Measurements from ENCODE around the gene PMS1.
"Not testable (repeated sequence)": the region's sequence is repeated elsewhere in the genome, so short reads cannot be mapped to it uniquely, and the experiment has no call there.

PMS1 gene

GRCh38 chr2:189783927-189784867 is at the start of gene PMS1, which contains the start of gene ORMDL1:
Gene PMS1 (plus strand): TSS chr2:189784450. CDS start chr2:189791810, 7,360 bp downstream.
Gene ORMDL1 (minus strand): TSS chr2:189784339. CDS start chr2:189782595, 1,744 bp downstream.
- peak; percentile 95 for DNase-seq

- peak; percentile 49 for DNase-seq
These were observed 33.1 kb upstream of the PMS1 start for GRCh38 chr2:189751080-189751658.

- no peak for DNase-seq
These were observed 27.8 kb upstream of the PMS1 start for GRCh38 chr2:189756311-189756952.

DNA sequence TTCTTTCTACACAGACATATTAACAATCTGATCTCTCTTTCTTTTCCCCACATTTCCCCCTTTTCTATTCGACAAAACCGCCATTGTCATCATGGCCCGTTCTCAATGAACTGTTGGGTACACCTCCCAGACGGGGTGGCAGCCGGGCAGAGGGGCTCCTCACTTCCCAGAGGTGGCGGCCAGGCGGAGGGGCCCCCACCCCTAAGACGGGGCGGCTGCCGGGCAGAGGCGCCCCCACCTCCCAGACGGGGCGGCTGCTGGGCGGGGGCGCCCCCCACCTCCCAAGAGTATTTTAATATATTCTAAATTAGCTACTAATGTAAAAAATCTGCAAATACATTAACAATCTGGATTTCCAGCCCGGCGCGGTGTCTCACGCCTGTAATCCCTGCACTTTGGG is 24.1 kb upstream of the PMS1 start:
- DNase-seq: not testable (repeated sequence)

DNA sequence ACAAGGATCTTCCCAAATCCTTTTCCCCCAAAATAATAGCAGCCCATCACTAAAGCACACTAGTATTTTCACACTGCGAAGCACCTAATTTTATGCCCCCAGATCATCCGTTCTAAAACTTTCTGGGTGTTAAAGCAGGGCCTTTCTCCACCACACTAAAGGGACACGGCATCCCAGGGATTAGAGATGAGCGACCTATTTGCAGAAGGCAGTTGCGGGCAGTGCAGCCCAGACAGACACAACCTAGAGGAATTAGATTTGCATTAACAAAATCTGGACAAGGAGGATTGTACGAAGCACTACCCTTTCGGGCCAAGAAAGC is 22.1 kb upstream of the PMS1 start:
- no peak for DNase-seq

DNA sequence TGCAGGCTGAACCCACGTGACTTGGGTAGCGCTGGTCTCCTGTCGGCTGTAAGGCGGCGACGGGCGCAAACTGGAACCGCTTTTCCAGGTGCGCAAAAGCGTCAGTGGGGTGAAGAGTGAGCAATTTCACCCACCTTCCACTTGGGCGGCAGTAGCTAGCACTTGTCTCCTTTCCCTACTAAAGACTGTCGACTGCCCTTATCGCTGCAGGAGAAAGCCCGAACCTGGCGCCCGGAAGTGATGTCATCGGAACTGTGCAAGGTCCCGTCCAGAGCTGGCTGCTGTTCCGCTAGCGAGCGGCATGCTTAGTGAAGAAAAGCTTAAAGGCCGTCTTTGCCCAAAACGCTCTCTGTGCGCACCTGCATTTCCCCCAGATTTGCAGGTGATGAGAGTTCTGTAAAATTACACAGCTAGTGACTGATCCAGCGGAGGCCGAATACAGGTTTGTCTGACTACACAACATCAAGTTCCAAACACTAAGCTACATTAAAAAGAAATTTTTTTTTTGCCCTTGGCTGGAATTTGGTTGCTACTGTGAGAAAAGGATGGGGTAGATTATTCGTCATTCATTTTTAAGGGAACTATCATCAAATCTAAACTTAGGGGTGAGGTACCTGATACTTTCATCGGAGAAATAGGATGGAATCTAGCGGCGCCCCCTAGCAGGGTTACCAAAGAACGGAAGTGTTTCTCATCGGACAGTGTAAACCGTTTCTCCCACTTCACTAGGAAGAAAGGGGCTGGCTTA is 21.5 kb upstream of the PMS1 start, which contains the start of gene OSGEPL1:
OSGEPL1 (minus strand) TSS at position 242 of the 748 bp plus-strand sequence. CDS start 1,152 bp downstream, outside the sequence.
- DNase-seq: peak; percentile 96

DNA sequence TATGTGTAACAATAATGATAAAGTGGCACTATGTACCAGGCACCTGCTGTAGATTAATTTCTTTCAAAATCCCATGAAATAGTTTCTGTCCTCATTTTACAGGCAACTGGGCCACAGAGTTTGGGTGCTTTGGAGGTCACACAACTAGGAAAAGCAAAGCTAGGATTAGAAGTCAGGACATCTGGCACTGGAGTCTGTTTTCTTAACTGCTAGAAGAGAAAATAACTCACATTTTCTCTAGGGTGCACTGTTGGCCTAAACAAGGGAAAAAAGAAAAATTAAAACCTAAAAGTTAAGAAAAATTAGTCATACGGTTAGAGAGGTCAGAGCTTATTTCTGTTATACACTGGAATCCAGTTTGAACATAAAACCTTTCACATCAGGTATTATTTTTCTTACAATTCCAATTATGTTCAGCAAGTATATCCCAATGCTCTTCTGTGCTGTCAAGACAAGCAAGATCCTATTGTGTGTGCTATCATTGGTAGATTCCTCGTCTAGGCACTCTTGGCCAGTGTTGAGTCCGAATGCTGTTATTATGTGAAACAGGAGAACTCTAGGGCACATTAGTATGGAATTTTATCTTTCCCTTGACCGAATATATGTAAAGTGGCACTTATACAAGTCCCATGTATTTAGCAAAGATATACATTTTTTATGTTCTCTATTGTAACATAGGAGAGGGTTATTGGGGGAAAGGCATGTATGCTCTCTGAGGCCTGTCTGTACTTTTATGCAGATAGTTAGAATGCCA is 20.2 kb upstream of the PMS1 start:
- no peak for DNase-seq

GRCh38 chr2:189770590-189771322 is 13.5 kb upstream of the PMS1 start:
- DNase-seq: no peak

DNA sequence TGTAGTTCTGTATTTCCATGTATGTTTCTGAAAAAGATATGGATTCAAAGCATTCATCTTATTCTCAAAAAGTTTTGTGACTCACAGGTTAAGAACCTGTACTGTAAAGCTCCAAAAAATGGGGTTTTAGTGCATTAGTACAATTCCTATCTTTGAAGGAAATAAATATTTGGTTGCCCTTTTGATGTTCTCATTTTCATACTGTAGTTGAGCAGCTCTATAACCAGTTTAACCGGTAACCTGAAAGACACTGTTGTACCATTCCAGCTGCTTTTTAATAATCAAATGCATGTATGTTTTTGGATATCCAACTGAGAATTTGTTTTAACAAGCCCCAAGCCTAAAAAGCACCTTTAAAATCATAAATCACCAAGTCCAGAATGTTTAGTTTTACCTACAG is 12.0 kb upstream of the PMS1 start:
- DNase-seq: no peak

GRCh38 chr2:189782221-189782671 is 2.0 kb upstream of the PMS1 start:
- DNase-seq: peak; percentile 39

- DNase-seq: no peak
These were observed 761 bp upstream of the PMS1 start for GRCh38 chr2:189783451-189783926.

DNA sequence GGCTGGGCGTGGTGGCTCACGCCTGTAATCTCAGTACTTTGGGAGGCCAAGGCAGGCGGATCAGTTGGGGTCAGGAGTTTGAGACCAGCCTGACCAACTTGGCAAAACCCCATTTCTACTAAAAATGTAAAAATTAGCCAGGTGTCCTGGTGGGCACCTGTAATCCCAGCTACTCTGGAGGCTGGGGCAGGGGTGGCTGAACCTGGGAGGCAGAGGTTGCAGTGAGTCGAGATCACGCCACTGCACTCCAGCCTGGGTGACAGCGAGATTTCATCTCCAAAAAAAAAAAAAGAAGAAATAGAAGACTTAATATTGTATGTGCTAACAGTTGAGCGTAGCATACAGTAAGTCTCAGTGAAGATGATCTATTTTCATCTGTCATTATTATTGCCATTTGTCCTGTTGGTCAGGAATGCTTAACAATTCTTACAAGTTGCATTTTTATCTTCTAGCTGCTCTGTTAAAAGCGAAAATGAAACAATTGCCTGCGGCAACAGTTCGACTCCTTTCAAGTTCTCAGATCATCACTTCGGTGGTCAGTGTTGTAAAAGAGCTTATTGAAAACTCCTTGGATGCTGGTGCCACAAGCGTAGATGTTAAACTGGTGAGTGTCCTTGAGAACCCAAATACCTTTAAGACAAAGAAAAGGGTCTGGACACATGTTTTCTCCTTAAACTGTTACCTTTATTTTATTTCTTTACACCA is 7.2 kb downstream of the PMS1 start:
- DNase-seq: no peak

- no peak for DNase-seq
These were observed 10.1 kb downstream of the PMS1 start for GRCh38 chr2:189794310-189794709.

DNA sequence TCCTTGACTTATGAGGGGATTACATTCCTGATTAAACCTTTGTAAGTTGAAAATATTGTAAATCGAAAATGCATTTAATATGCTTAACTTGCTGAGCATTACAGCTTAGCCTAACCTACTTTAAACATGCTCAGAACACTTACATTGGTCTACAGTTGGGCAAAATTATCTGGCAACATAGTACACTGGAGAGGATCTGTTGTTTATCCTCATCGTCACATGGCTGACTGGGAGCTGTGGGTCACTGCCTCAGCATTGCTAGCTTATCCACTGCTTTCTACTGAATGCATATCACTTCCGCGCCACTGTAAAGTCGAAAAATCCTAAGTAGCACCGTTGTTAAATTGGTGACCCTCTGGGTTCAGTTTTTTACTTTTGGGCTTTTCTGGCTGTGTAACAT is 13.7 kb downstream of the PMS1 start:
- no peak for DNase-seq

DNA sequence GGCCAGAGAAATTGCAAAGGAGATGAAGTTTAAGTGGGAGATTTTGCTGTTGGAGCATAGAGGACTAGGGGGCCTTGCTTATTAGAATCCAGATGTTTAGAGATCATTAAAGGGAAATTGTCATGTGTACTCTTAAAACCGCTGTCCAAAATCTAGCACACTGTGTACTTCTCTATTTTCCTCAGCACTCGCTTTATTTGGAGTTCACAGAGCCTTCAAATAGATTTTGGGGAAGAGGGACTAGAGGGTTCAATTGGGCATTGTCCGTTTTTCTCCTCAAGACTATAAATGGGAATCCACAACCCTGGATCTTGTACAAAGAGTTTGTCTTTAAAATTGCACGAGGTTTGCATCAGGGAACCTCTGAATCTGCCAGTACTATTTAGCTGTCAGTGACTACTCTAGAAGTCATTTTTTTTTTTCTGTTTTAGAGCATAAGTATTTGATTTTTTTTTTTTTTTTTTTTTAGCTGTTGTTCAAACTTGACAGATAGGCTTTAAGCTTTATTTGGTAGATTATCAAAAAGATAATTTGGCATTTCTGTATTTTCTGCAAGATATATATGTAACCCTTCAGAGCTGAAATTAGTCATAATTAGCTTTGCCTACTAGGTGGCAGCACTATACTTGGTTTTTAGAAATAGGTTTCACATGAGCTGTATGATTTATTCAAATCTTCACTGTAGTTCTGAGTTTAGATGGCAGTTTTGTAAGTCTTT is 14.2 kb downstream of the PMS1 start:
- no peak for DNase-seq

DNA sequence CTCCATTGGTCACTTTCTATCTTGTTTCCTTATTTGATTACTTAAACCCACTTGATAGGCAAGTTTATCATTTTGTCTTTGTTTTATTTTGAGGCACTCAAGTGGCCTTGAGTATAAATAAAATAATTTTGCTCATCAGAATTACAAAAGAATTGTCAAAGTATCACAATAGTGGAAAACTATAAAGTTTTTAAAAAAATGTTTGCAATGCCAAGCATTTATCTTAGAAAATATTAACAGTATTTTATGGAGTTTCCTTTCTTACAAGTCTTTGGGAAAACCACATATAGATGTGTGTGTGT is 14.7 kb downstream of the PMS1 start:
- no peak for DNase-seq

- DNase-seq: no peak
These were observed 15.3 kb downstream of the PMS1 start for GRCh38 chr2:189799531-189799930.

- DNase-seq: no peak
These were observed 18.2 kb downstream of the PMS1 start for GRCh38 chr2:189802396-189802912.

DNA sequence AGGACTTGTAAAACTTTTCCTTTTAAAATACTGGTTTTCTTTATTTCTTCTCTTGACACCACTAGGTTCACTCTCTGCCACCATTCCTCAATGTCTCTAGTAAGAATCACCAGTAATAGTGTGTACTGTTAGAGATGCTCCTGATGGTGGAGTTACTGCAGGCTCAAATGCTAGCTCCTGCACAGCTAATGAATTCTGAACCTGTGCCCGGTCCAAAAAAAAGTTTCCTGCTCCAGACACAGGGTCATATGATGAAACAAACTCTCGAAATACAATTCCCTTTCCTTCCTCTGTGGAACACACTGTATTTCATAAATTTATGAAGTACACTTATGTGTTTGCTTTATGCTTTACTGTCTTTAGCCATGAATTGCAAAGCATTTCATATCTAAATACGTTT is 19.2 kb downstream of the PMS1 start:
- no peak for DNase-seq
